Measurements from ENCODE around the gene TRIM52.

The TRIM52 gene

DNA sequence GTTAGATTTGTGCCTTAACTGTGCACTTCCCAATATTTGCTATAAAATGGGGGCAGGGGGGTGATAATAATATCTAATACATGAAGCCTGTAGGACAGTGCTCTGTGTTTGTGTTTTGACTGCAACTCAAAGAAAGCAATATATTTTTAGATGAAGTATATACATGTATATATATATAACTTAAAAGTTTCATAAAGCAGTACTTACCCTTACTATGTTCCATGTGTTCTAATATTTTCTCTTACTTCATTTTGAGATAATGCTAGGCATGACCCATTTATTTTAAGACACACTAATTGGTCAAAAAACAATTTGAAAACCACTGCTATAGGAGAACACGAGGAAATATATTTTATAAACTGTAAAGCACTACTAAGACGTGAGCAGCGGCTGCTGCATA, 2.4 kb downstream of the TRIM52 start:
- no peak for DNase-seq (ENCODE audit: low read depth in 3 of 3)

GRCh38 chr5:181255836-181256578, 4.9 kb downstream of the TRIM52 start:
- no peak for DNase-seq (ENCODE audit: low read depth in 3 of 3)

- no peak for DNase-seq (ENCODE audit: low read depth in 3 of 3)
Measured at GRCh38 chr5:181255276-181255675, 5.7 kb downstream of the TRIM52 start.

- no peak for DNase-seq (ENCODE audit: low read depth in 3 of 3)
Measured at GRCh38 chr5:181248277-181248676, 12.7 kb downstream of the TRIM52 start.

DNA sequence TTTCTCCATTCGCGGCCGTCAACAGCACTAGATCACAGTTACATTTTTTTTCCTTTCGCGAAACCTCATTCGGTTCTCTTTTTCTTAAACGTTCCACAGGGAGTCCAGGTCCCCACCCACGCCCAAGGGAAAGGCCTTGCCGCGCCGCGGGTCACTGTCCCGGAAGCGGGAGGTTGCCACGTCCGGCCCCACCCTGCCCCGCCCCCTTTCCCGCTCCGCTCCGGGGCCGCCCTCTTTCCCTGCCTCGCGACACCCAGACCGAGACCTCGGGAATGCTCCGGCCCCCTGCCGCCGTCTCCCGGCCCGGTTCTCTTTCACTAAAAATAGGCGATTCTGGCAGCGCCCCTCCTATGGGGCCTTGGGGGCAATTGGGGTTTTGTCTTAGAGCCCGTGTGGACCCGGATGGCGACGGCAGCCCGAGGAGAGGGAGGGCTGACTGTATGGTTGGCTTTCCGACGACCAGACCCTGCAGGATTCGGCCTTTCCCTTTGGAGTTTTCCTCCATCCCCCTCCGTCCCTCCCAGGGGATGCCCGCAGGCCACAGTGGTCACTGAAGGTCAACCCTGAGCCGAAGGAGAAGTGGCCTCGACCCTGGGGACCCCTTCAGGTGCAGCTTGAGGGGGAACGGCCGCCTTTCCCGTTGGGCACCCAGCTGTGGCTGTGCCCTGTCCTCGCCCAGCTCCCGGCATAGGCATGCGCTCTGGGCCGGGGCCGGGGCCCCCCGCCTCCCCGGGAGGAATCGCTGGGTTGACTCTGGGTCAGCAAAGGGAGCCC, 14.5 kb downstream of the TRIM52 start:
- DNase-seq (ENCODE audit: low read depth in 3 of 3): peak; percentile 62 to 88 (median 69)

DNA sequence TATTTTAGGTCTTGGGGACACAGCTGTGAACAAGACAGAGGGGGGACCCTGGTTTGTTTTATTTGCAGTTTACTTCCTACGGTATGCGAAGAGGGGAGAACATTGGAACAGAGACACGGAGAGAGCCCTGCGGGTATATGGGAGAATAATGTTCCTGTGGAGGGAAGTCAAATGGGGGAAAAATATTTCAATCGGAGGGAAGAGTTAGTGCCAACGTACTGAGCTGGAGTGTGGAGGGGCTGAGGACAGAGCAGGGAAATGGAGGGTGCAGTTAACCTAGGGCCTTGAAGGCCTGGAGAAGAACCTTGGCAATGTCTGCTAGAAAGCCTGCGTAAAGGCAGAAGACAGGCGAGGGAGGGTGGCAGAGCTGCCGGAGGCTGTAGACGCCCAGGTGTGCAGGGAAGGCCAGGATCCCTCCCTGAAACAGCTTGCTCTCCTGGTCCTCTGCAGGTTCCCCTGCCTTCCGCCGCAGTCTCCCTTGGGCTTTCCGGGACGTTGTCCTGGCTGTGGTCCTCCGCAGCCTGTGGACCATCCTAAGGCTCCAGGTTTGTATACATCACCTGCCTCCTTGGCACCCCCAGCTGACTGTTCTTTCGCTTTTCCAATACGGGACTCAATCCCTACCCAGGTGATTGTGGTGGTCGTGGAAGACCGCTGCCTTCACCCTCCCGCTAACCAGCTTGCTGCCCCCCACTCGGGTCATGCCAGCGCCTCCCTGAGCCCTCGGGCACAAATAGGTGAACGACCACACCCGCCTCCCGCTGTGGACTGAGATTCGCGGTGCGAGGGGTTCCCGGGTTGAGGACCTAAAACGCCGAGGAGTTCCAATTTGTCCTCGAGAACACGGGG, 15.3 kb downstream of the TRIM52 start:
- DNase-seq (ENCODE audit: low read depth in 3 of 3): no peak

DNA sequence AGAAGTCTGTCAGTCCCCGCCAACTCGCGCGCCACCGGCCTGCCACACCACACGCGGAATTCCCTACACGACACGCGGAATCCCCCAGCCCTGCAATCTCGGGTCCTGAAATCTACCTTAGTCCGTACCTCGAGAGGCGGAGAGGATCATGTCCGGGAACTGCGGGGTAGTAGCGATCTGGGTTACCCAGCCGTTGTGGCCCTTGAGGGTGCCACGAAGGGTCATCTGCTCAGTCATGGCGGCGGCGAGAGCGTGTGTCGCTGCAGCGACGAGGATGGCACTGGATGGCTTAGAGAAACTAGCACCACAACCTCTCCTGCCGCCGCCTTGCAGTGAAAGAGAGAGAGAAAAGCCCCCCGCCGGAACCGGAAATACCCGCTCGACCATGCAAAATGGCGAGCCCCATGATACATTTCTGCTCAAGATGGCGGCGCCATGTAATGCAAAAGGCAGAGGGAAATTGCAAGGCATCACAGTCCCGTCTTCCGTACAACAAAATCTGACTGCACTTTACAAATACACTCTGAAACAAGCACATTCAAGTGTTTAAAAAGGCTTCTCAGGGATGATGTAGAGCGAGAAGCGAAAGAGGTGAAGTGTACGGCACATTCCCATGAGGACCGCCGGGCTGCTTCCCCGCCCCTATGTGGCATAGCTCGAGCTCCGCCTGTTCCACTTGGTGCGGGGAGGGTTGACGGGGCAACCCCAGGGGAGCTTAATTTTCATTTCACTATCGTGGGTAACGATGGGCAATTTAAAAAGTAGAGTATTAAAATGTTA, 17.2 kb downstream of the TRIM52 start, which contains the start of gene RACK1:
RACK1 (minus strand) TSS at position 343 of the 780 bp plus-strand sequence; CDS start at position 237, 106 bp downstream.
- DNase-seq (ENCODE audit: low read depth in 3 of 3): peak; percentile 83 to 85 (median 83)

- no peak for DNase-seq (ENCODE audit: low read depth in 3 of 3)
Measured at GRCh38 chr5:181243018-181243563, 17.9 kb downstream of the TRIM52 start.

DNA sequence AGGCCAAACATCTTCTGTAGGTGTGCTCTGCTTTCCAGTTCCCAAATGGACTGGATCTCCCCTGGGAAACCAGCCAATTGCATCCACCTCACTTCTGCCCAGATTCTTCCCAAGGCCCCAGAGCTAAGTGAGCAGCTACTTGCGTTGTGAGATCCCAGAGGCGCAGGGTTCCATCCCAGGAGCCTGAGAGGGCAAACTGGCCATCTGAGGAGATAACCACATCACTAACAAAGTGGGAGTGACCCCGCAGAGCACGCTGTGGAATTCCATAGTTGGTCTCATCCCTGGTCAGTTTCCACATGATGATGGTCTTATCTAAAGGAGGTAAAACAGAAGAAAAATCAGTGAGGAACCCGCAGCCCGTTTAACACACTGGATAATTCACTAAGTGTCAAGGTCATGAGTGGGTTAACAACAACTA, 18.9 kb downstream of the TRIM52 start:
- no peak for DNase-seq (ENCODE audit: low read depth in 3 of 3)

DNA sequence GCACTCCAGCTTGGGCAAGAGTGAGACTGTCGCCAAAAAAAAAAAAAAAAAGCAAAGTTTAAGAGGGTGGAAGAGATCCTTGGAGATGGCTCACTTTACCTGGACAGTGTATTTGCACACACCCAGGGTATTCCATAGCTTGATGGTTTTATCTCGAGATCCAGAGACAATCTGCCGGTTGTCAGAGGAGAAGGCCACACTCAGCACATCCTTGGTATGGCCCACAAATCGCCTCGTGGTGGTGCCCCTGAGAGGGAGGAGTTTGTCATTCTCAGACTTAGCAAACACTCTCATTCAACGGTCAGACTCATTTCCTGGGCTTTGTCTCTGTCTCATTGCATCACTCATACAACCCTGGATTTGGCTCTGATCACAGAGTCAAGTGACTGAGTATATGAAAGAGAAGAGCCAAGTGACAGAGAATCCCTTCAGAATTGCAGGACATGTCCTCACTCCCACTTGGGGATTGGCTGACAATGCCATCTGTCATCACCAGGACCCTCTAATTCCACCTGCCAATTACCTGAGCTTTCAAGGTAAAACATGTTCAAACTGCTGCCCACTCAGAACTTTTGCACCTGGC, 19.5 kb downstream of the TRIM52 start:
- peak in 1 of 3 experiments; percentile 53 for DNase-seq (ENCODE audit: low read depth in 3 of 3)

- no peak for DNase-seq (ENCODE audit: low read depth in 3 of 3)
Measured at GRCh38 chr5:181239062-181239663, 21.8 kb downstream of the TRIM52 start.

DNA sequence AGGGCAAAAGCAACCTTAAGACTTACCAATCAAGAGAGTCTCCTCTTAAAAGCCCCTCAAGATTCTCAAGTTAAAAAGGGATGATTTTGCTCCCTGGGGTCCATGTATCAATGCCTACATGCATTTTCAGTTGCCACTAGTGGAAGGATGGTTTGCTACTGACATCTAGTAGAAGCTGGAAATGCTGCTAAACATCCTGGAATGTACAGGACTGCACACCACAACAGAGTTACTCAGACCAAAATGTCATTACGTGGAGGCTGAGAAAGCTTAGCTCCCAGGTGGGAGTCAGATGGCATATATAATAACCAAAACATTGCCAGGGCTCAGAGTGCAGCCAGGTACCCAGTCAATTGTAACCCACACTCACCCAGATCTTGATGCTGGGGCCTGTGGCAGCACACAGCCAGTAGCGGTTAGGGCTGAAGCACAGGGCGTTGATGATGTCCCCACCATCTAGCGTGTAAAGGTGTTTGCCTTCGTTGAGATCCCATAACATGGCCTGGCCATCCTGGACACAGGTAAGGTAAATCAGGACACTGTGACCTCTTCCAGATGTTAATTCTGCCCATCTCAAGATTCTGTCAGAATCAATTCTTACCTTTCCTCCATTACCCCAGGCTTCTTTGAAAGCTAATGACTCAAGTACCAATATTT, 23.1 kb downstream of the TRIM52 start:
- DNase-seq (ENCODE audit: low read depth in 3 of 3): no peak

DNA sequence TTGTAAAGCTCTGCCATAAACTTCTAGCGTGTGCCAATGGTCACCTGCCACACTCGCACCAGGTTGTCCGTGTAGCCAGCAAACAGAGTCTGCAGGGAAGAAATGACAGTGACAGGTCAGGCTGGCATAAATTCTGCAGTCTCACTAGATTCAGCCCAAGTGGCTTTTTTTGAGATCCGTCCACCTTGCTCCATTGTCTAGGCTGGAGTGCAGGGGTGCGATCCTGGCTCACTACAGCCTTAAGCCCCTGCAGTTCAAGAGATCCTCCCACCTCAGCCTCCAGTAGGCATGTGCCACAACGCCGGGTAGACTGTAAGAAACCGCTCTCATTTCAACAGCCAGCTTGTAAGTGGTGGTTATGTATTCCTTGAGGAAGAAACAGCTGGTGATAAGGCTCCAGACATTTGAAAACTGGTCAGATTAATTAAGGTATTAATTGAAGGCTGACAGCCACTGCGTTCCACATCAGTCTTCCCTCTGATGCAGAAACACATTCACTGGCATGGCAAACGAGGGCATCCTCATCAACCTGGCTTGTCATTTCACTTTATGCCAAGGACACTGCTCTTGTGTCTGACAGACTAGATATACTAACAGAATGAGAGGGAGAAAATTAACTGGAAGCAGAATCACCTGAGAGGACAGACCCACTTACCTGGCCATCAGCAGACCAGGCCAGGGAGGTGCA, 23.8 kb downstream of the TRIM52 start:
- no peak for DNase-seq (ENCODE audit: low read depth in 3 of 3)

DNA sequence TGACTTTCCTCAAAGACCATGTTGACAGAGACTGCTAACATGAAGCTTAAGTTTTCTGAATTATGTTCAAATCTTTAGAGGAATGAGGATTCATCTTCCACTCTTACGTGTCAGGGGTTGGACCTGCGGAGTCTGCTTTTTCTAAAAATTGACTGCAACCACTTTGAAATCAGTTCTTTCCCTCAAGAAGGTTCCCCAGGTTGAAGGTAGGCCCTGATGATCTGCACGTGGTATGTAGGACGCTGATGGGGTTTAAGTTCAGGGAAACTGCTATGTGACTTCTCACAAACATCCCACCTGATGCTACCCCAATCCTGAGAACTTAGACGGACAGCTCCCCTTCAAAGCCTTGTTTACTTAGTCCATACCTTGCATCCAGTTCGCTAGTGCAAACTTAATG, 24.5 kb downstream of the TRIM52 start:
- DNase-seq (ENCODE audit: low read depth in 3 of 3): no peak

DNA sequence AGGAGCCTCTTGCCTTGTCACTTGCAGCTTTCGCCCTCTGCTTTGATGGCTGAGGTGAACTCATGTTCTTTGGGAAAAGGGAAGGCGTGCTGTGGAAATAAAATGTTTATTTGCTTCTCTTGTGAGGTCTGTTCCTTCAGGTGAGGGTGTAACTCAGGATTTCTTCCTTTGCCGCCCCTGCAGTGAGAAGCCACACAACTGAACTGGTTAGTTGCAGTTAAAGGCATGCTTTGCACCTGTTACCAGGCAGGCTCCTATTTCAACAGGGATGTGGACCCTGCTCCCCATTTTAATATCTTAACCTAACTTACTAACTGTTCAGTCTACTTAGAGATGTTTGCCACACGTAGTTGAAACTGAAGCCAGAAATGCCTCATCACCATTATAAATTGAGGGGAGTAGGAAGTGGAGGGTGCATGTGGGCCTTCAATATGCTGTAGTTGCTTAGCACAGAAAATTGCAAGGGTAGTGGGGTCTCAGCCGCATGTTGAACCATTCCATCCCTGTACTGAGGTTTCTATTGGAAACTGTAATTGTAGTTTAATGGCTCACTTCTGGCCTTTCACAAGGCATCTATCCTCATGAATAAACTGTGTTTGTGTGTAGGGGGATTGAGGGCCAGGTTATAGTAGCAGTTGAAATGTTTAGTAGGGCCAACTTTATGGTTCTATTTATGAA, 25.1 kb downstream of the TRIM52 start:
- DNase-seq (ENCODE audit: low read depth in 3 of 3): no peak

- DNase-seq (ENCODE audit: low read depth in 3 of 3): no peak
Measured at GRCh38 chr5:181235323-181235688, 25.6 kb downstream of the TRIM52 start.

- no peak for DNase-seq (ENCODE audit: low read depth in 3 of 3)
Measured at GRCh38 chr5:181234455-181235306, 26.3 kb downstream of the TRIM52 start.
